ENCODE results near the gene DDX51. TPM values are rescaled to one million over a fixed set of nuclear protein-coding genes. Genes with fewer than 3 reads are reported as not detected.

The DDX51 gene
- total and polyA plus RNA-seq, 4 experiments from 2014 or later: 4.0 to 42.9 (median 27.5) TPM

DNA sequence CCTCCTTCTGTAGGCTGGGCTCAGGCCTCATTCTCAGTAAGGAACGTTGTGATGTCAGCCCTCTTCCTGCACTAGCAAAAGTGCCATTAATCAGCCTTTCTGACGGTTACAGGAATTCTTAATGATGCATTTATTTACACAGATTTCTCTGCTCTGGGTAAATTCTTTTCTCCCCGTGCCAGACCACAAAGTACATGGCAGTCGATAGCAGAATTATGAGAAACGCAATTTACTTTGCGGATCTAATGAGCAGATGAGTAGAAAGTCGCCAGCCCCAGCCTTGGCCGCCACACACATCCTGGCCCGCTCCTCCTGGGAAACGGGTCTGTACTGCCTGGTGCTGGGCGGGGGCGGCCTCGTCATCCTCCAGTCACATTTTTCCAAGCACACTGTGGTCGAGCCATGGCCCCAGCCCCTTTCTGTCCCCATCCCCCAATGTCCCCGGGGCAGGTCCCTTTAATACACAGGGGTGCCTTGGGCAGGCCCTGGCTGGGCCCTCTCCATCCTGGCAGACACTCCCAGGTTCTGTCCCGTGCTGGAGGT lies 26.0 kb upstream of the DDX51 start:
- CTCF ChIA-PET (ENCODE audit: partially characterized antibody): no interaction called here

DNA sequence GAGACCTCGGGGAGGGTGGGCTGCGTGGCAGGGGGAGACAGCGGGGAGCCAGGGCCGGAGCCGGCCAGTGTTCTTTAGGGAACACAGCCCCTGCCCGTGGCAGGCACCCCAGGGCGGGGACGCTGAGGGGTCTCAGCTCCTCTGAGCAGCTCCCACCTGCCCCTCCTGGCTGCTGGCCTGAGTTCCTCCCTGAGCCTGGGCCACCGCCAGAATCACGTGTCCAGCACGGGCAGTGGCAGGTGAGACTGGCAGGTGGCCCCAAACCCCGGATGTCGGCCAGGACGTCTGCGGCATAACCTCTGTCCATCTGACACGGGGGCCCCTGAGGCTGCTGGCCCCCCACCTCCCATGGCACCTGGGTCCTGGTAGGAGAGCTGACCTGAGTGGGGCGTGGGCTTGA lies 25.3 kb upstream of the DDX51 start:
- peak in 1 of 5 donors; percentile 2 for DNase-seq
- CTCF ChIA-PET (ENCODE audit: partially characterized antibody): no interaction called here
- Histone ChIP-seq H3K36me3 (ENCODE audit: insufficient read depth, low read length) (no peaks in the 10 kb centered on the region), H3K27ac (ENCODE audit: low read depth, low read length) (no peak overlapping the region), H3K9me3 (ENCODE audit: control insufficient read depth in 1 of 2, low read length in 2 of 2) (no peaks in the 10 kb centered on the region), H3K4me3 (ENCODE audit: low read length in 2 of 2) (no peak overlapping the region), H3K27me3 (ENCODE audit: insufficient read depth, low read length) (no peaks in the 10 kb centered on the region), H3K4me1 (ENCODE audit: insufficient read depth, low read length) (peaks cover 22% of the 10 kb centered on the region)
- POLR2A ChIA-PET (ENCODE audit: partially characterized antibody): no interaction called here
- no peak overlapping the region for H3K27ac Mint-ChIP-seq
- H3K36me3 Mint-ChIP-seq: no peaks in the 10 kb centered on the region
- H3K9me3 Mint-ChIP-seq: peaks cover 0 to 1% (median 0%) of the 10 kb centered on the region in 8 donors
- intact Hi-C loops (cut with micrococcal nuclease): no loop called here
- H3K4me3 Mint-ChIP-seq: no peak overlapping the region
- peaks cover 5 to 19% (median 12%) of the 10 kb centered on the region in 4 donors for H3K4me1 Mint-ChIP-seq
- H3K27me3 Mint-ChIP-seq: peaks cover 2 to 5% of the 10 kb centered on the region in 2 donors

More for the DNA sequence above, 26.0 kb upstream of the DDX51 start:
- H3K4me1 ChIP-seq (ENCODE audit: insufficient read depth, low read length): peaks cover 27% of the 10 kb centered on the region
- DNase-seq: peak in 1 of 5 donors; percentile 17
- H3K27ac Mint-ChIP-seq: no peak overlapping the region
- no peaks in the 10 kb centered on the region for H3K36me3 Mint-ChIP-seq
- peaks cover 2 to 7% of the 10 kb centered on the region in 2 donors for H3K27me3 Mint-ChIP-seq
- H3K4me3 Mint-ChIP-seq: no peak overlapping the region
- POLR2A ChIA-PET (ENCODE audit: partially characterized antibody): no interaction called here
- peaks cover 0 to 1% (median 0%) of the 10 kb centered on the region in 8 donors for H3K9me3 Mint-ChIP-seq
- H3K36me3 ChIP-seq (ENCODE audit: insufficient read depth, low read length): no peaks in the 10 kb centered on the region
- no peaks in the 10 kb centered on the region for H3K27me3 ChIP-seq (ENCODE audit: insufficient read depth, low read length)
- H3K9me3 ChIP-seq (ENCODE audit: control insufficient read depth in 1 of 2, low read length in 2 of 2): no peaks in the 10 kb centered on the region
- H3K4me1 Mint-ChIP-seq: peaks cover 7 to 22% (median 17%) of the 10 kb centered on the region in 4 donors
- no peak overlapping the region for H3K4me3 ChIP-seq (ENCODE audit: low read length in 2 of 2)
- H3K27ac ChIP-seq (ENCODE audit: low read depth, low read length): no peak overlapping the region
- intact Hi-C loops (cut with micrococcal nuclease): no loop called here

DNA sequence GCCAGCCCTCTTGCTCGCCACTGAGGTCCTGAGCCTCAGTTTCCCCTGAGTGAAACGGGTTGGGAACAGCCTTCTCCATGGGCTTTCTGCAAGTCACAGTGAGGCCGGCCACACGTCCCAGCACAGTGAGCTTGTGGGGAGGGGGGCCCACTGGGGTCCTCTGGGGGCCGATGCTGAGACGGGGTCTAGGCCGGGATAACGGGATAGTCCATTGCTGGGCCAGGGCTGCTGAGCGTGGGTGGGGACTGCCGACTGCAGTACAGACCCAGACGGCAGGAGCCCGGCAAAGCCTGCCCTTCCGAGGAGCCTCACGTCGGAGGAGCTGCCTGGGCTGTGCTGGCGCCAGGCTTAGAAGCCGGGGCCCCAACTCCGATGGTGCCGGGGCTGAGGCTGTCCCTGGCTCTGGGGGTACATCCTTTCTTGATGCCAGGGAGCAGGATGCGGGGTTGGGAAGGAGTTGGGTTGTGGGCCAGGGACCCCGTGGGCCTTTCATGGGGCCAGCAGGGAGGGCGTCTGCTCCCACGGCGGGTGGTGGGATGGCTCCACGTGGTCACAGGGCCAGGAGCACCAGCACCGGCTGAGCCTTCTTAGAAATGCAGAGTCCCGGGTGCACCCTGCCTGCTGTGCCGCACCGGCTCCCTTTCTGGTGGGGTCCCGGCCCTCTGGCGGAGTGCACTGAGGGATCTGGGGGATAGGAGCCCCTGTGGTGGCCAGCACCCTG lies 24.4 kb upstream of the DDX51 start:
- H3K4me3 Mint-ChIP-seq: no peak overlapping the region
- Histone ChIP-seq H3K4me1 (ENCODE audit: insufficient read depth, low read length) (peaks cover 20% of the 10 kb centered on the region), H3K27me3 (ENCODE audit: insufficient read depth, low read length) (no peaks in the 10 kb centered on the region), H3K9me3 (ENCODE audit: control insufficient read depth in 1 of 2, low read length in 2 of 2) (no peaks in the 10 kb centered on the region), H3K36me3 (ENCODE audit: insufficient read depth, low read length) (no peaks in the 10 kb centered on the region), H3K27ac (ENCODE audit: low read depth, low read length) (no peak overlapping the region), H3K4me3 (ENCODE audit: low read length in 2 of 2) (no peak overlapping the region)
- peaks cover 9 to 24% (median 16%) of the 10 kb centered on the region in 4 donors for H3K4me1 Mint-ChIP-seq
- H3K27ac Mint-ChIP-seq: no peak overlapping the region
- CTCF ChIA-PET (ENCODE audit: partially characterized antibody): no interaction called here
- POLR2A ChIA-PET (ENCODE audit: partially characterized antibody): interaction anchor here (1.3 kb wide), 1 partner anchor 17 kb away, joined by 3 read pairs; no protein-coding TSS in a partner anchor
- peaks cover 0 to 1% (median 0%) of the 10 kb centered on the region in 8 donors for H3K9me3 Mint-ChIP-seq
- H3K36me3 Mint-ChIP-seq: no peaks in the 10 kb centered on the region
- intact Hi-C loops (cut with micrococcal nuclease): no loop called here
- peaks cover 2 to 5% of the 10 kb centered on the region in 2 donors for H3K27me3 Mint-ChIP-seq
- DNase-seq: peak in 1 of 5 donors; percentile 25

DNA sequence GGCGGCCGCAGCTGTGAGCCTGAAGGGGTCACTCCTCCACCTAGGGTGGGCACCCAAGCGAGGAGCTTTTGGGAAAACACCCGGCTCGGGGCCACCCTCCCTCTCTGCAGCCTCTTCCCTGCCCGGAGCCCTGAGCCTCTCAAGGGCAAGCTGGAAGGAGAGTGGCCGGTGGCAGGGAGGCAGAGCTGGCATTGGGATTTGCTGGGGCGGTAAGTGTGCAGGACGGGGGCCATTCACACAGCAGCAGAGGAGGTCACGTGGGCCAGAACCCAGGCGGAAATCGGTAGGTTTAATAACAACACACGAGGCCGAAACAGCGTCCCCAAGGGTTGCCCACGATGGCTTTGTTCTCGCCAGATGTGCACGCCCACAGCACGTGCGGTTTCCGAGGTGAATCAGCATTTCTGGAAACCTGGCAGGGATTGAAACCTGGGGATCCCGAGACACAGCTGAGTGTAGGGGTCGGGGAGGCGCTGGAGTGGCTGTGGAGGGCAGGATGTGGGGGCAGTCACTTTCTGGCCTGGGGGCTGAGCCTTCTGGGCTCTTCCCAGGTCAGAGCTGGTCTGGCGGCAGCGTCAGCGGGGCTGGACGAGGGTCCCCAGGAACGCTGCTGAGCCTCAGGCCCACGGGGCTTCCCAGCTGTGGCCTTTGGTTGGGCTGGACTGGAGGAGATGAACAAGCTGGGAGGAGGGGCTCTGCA lies 23.6 kb upstream of the DDX51 start:
- Mint-ChIP-seq H3K27ac (peak overlapping the region in 1 of 7 donors; percentile 35), H3K9me3 (no peaks in the 10 kb centered on the region), H3K4me3 (no peak overlapping the region), H3K4me1 (peaks cover 8 to 23% (median 15%) of the 10 kb centered on the region in 4 donors), H3K27me3 (no peaks in the 10 kb centered on the region), H3K36me3 (no peaks in the 10 kb centered on the region)
- peak in 1 of 5 donors; percentile 20 for DNase-seq
- Histone ChIP-seq H3K27me3 (ENCODE audit: insufficient read depth, low read length) (no peaks in the 10 kb centered on the region), H3K27ac (ENCODE audit: low read depth, low read length) (no peak overlapping the region), H3K4me1 (ENCODE audit: insufficient read depth, low read length) (peaks cover 20% of the 10 kb centered on the region), H3K4me3 (ENCODE audit: low read length in 2 of 2) (no peak overlapping the region), H3K36me3 (ENCODE audit: insufficient read depth, low read length) (no peaks in the 10 kb centered on the region), H3K9me3 (ENCODE audit: control insufficient read depth in 1 of 2, low read length in 2 of 2) (no peaks in the 10 kb centered on the region)
- intact Hi-C loops (cut with micrococcal nuclease): no loop called here
- ChIA-PET CTCF (ENCODE audit: partially characterized antibody) (no interaction called here), POLR2A (ENCODE audit: partially characterized antibody) (interaction anchor here (0.6 to 1.3 kb wide), 2 partner anchors 18 to 75 kb away, joined by 3 read pairs; no protein-coding TSS in a partner anchor)

DNA sequence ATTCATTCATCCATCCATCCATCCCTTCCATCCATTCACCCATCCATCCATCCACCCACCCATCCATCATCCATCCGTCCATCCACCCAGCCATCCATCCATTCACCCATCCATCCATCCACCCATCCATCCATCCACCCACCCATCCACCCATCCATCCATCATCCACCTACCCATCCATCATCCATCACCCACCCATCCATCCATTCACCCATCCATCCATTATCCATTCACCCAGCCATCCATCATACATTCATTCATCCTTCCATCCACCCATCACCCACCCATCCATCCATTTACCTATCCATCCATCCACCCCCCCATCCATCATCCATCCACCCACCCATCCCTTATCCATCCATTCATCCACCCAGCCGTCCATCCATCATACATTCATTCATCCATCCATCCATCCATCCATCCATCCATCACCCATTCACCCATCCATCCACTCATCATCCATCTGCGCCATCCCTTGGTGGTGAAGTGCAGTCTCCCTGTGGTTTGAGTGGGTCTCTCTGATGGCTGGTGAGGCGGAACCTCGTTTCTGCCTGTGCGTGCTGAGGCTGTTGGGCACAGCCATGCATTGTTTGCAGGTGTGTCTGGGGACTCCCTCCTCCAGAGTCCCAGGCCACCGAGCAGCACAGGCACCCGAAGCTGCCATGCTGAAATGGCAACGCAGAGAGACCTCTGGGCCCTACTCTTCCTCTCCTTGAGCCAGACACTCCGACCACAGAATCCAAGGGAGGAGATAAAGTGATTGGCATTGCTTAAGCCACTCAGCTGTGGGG lies 22.9 kb upstream of the DDX51 start:
- ChIA-PET CTCF (ENCODE audit: partially characterized antibody) (no interaction called here), POLR2A (ENCODE audit: partially characterized antibody) (interaction anchor here (0.6 to 1.3 kb wide), 2 partner anchors 19 to 74 kb away, joined by 3 read pairs; no protein-coding TSS in a partner anchor)
- peak in 1 of 5 donors; percentile 21 for DNase-seq
- peaks cover 25% of the 10 kb centered on the region for H3K4me1 ChIP-seq (ENCODE audit: insufficient read depth, low read length)
- H3K27me3 ChIP-seq (ENCODE audit: insufficient read depth, low read length): no peaks in the 10 kb centered on the region
- no peaks in the 10 kb centered on the region for H3K9me3 Mint-ChIP-seq
- intact Hi-C loops (cut with micrococcal nuclease): no loop called here
- no peak overlapping the region for H3K27ac ChIP-seq (ENCODE audit: low read depth, low read length)
- no peak overlapping the region for H3K4me3 Mint-ChIP-seq
- H3K4me3 ChIP-seq (ENCODE audit: low read length in 2 of 2): no peak overlapping the region
- no peaks in the 10 kb centered on the region for H3K27me3 Mint-ChIP-seq
- peak overlapping the region in 1 of 7 donors; percentile 35 for H3K27ac Mint-ChIP-seq
- H3K36me3 ChIP-seq (ENCODE audit: insufficient read depth, low read length): no peaks in the 10 kb centered on the region
- no peaks in the 10 kb centered on the region for H3K36me3 Mint-ChIP-seq
- H3K4me1 Mint-ChIP-seq: peaks cover 10 to 20% (median 15%) of the 10 kb centered on the region in 4 donors
- no peaks in the 10 kb centered on the region for H3K9me3 ChIP-seq (ENCODE audit: control insufficient read depth in 1 of 2, low read length in 2 of 2)

DNA sequence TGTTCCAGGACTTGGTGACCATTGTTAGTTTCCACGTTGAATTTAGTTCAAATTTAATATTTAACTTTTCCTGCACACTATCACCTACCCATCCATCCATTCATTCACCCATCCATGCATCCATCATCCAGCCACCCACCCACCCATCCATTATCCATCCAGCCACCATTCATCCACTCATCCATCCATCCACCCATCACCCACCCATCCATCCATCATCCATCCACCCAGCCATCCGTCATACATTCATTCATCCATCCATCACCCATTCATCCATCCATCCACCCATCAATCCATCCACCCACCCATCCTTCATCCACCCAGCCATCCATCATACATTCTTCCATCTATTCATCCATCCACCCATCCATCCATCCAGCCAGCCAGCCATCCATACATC lies 22.0 kb upstream of the DDX51 start:
- H3K9me3 Mint-ChIP-seq: no peaks in the 10 kb centered on the region
- Histone ChIP-seq H3K27me3 (ENCODE audit: insufficient read depth, low read length) (no peaks in the 10 kb centered on the region), H3K9me3 (ENCODE audit: control insufficient read depth in 1 of 2, low read length in 2 of 2) (no peaks in the 10 kb centered on the region), H3K27ac (ENCODE audit: low read depth, low read length) (no peak overlapping the region), H3K4me3 (ENCODE audit: low read length in 2 of 2) (no peak overlapping the region), H3K36me3 (ENCODE audit: insufficient read depth, low read length) (no peaks in the 10 kb centered on the region), H3K4me1 (ENCODE audit: insufficient read depth, low read length) (peaks cover 26% of the 10 kb centered on the region)
- no peaks in the 10 kb centered on the region for H3K27me3 Mint-ChIP-seq
- H3K4me1 Mint-ChIP-seq: peaks cover 10 to 20% (median 15%) of the 10 kb centered on the region in 4 donors
- intact Hi-C loops (cut with micrococcal nuclease): no loop called here
- H3K4me3 Mint-ChIP-seq: no peak overlapping the region
- H3K36me3 Mint-ChIP-seq: no peaks in the 10 kb centered on the region
- H3K27ac Mint-ChIP-seq: peak overlapping the region in 1 of 7 donors; percentile 17
- POLR2A ChIA-PET (ENCODE audit: partially characterized antibody): no interaction called here
- CTCF ChIA-PET (ENCODE audit: partially characterized antibody): no interaction called here
- DNase-seq: no peak

Data from CD4-positive, alpha-beta memory T cell (primary cell).